ENCODE results near the gene PAK1. TPM values are rescaled to one million over a fixed set of nuclear protein-coding genes. Genes with fewer than 3 reads are reported as not detected.

The PAK1 gene
- total RNA-seq, 3 donors from 2014 or later (not counting 1 experiment from before 2014, with no cell fraction given), result 18.8 to 27.3 (median 20.4) TPM

- DNase-seq (no peak), ATAC-seq (no peak)
- Histone ChIP-seq H3K27me3 (ENCODE audit: control insufficient read depth, insufficient read depth, low read length) (no peaks in the 10 kb centered on the region), H3K36me3 (ENCODE audit: control insufficient read depth, insufficient read depth, low read length) (no peaks in the 10 kb centered on the region), H3K27ac (ENCODE audit: low read length) (no peak overlapping the region), H3K9me3 (ENCODE audit: control insufficient read depth, insufficient read depth, low read length) (no peaks in the 10 kb centered on the region), H3K4me1 (ENCODE audit: control insufficient read depth, insufficient read depth, low read length) (no peaks in the 10 kb centered on the region), H3K4me3 (ENCODE audit: low read length) (no peak overlapping the region)
- Mint-ChIP-seq H3K4me3 (no peak overlapping the region), H3K27me3 (ENCODE audit: low read depth in 2 of 2) (peaks cover 0 to 3% of the 10 kb centered on the region in 2 donors), H3K27ac (no peak overlapping the region), H3K4me1 (no peaks in the 10 kb centered on the region), H3K9me3 (no peaks in the 10 kb centered on the region), H3K36me3 (no peaks in the 10 kb centered on the region)
- WGBS (ENCODE audit: insufficient coverage), result 90% methylated on average over 2 of the region's 2 CpGs
- intact Hi-C loops (cut with micrococcal nuclease), result no loop called here
- TF ChIP-seq, protein P1, sequence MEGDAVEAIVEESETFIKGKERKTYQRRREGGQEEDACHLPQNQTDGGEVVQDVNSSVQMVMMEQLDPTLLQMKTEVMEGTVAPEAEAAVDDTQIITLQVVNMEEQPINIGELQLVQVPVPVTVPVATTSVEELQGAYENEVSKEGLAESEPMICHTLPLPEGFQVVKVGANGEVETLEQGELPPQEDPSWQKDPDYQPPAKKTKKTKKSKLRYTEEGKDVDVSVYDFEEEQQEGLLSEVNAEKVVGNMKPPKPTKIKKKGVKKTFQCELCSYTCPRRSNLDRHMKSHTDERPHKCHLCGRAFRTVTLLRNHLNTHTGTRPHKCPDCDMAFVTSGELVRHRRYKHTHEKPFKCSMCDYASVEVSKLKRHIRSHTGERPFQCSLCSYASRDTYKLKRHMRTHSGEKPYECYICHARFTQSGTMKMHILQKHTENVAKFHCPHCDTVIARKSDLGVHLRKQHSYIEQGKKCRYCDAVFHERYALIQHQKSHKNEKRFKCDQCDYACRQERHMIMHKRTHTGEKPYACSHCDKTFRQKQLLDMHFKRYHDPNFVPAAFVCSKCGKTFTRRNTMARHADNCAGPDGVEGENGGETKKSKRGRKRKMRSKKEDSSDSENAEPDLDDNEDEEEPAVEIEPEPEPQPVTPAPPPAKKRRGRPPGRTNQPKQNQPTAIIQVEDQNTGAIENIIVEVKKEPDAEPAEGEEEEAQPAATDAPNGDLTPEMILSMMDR (IDR thresholded peaks at IDR 0.05), result no peak
These were observed 174.3 kb downstream of the PAK1 start for GRCh38 chr11:77299528-77299993.

DNA sequence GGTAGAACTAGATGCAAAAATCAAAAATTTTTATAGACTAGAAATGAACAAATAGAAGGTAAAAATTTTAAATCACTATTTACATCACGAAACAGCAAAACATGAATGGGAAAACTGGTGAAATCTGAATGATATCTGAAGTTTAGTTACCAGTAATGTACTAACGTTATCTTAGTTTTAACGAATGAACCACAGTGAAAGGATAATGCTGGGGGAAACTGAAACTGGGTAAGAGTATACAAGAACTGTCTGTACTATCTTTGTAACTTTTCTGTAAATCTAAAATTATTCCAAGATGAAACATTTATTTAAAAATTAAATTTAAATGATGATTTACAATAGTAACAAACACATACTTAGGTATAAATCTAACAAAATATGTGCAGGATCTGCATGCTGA lies 179.9 kb downstream of the PAK1 start:
- no peaks in the 10 kb centered on the region for H3K27me3 ChIP-seq (ENCODE audit: control insufficient read depth, insufficient read depth, low read length)
- no peaks in the 10 kb centered on the region for H3K36me3 ChIP-seq (ENCODE audit: control insufficient read depth, insufficient read depth, low read length)
- Mint-ChIP-seq H3K27ac (no peak overlapping the region), H3K4me3 (no peak overlapping the region), H3K9me3 (no peaks in the 10 kb centered on the region), H3K36me3 (no peaks in the 10 kb centered on the region), H3K4me1 (no peaks in the 10 kb centered on the region), H3K27me3 (ENCODE audit: low read depth in 2 of 2) (peaks cover 10 to 19% of the 10 kb centered on the region in 2 donors)
- WGBS (ENCODE audit: insufficient coverage), result 83% methylated on average over 2 of the region's 3 CpGs
- DNase-seq, result no peak
- no peaks in the 10 kb centered on the region for H3K4me1 ChIP-seq (ENCODE audit: control insufficient read depth, insufficient read depth, low read length)
- no peak overlapping the region for H3K27ac ChIP-seq (ENCODE audit: low read length)
- no peak overlapping the region for H3K4me3 ChIP-seq (ENCODE audit: low read length)
- no peaks in the 10 kb centered on the region for H3K9me3 ChIP-seq (ENCODE audit: control insufficient read depth, insufficient read depth, low read length)
- intact Hi-C loops (cut with micrococcal nuclease), result no loop called here
- TF ChIP-seq, protein P1 (IDR thresholded peaks at IDR 0.05), result no peak
- no peak for ATAC-seq

GRCh38 chr11:77289737-77290136 lies 184.2 kb downstream of the PAK1 start:
- Histone ChIP-seq H3K36me3 (ENCODE audit: control insufficient read depth, insufficient read depth, low read length) (no peaks in the 10 kb centered on the region), H3K4me1 (ENCODE audit: control insufficient read depth, insufficient read depth, low read length) (no peaks in the 10 kb centered on the region), H3K27ac (ENCODE audit: low read length) (no peak overlapping the region), H3K27me3 (ENCODE audit: control insufficient read depth, insufficient read depth, low read length) (peaks cover 2% of the 10 kb centered on the region), H3K9me3 (ENCODE audit: control insufficient read depth, insufficient read depth, low read length) (no peaks in the 10 kb centered on the region), H3K4me3 (ENCODE audit: low read length) (no peak overlapping the region)
- peaks cover 20 to 32% of the 10 kb centered on the region in 2 donors for H3K27me3 Mint-ChIP-seq (ENCODE audit: low read depth in 2 of 2)
- WGBS (ENCODE audit: insufficient coverage), result 92% methylated on average over 3 of the region's 4 CpGs
- no peaks in the 10 kb centered on the region for H3K36me3 Mint-ChIP-seq
- no peak for ATAC-seq
- no peaks in the 10 kb centered on the region for H3K4me1 Mint-ChIP-seq
- intact Hi-C loops (cut with micrococcal nuclease), result no loop called here
- H3K9me3 Mint-ChIP-seq, result no peaks in the 10 kb centered on the region
- DNase-seq, result no peak
- H3K27ac Mint-ChIP-seq, result no peak overlapping the region
- H3K4me3 Mint-ChIP-seq, result no peak overlapping the region
- TF ChIP-seq, protein P1 (IDR thresholded peaks at IDR 0.05), result no peak

DNA sequence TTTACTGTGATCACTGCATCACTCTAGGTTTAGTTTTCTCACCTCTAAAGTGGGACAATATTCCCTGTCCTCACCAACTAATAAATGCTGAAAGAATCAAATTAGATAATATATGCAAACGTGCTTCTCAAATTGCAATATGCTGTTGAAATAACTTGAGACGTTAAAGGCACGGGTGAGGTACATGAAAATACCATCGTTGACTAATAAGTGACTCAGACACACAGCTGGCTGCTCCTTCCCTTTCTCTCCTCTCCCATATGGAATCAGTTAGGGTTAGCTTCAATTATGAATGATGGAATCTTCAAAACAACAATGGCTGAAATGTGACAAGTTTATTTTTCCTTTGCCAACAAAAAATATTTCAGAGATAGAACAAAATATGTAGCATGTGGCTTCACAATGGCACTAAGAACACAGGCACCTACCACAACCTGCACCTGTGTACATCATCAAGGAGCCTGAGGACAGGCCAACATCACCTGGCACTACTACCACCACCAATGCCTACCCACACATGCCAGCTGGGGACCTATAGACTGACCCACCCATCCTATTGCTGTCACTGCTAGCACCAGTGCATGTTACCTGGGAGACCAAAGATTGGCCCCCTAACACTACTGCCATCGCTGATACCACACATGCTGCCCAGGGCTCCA lies 186.2 kb downstream of the PAK1 start:
- H3K4me3 Mint-ChIP-seq, result no peak overlapping the region
- H3K27me3 ChIP-seq (ENCODE audit: control insufficient read depth, insufficient read depth, low read length), result peaks cover 2% of the 10 kb centered on the region
- intact Hi-C loops (cut with micrococcal nuclease), result no loop called here
- no peak overlapping the region for H3K27ac Mint-ChIP-seq
- TF ChIP-seq, protein P1 (IDR thresholded peaks at IDR 0.05), result no peak
- DNase-seq (no peak), ATAC-seq (no peak)
- no peaks in the 10 kb centered on the region for H3K36me3 ChIP-seq (ENCODE audit: control insufficient read depth, insufficient read depth, low read length)
- H3K36me3 Mint-ChIP-seq, result no peaks in the 10 kb centered on the region
- no peaks in the 10 kb centered on the region for H3K9me3 Mint-ChIP-seq
- WGBS (ENCODE audit: insufficient coverage), result 92% methylated on average over 5 of the region's 5 CpGs
- no peaks in the 10 kb centered on the region for H3K4me1 ChIP-seq (ENCODE audit: control insufficient read depth, insufficient read depth, low read length)
- no peak overlapping the region for H3K27ac ChIP-seq (ENCODE audit: low read length)
- no peaks in the 10 kb centered on the region for H3K9me3 ChIP-seq (ENCODE audit: control insufficient read depth, insufficient read depth, low read length)
- peaks cover 19 to 32% of the 10 kb centered on the region in 2 donors for H3K27me3 Mint-ChIP-seq (ENCODE audit: low read depth in 2 of 2)
- H3K4me3 ChIP-seq (ENCODE audit: low read length), result no peak overlapping the region
- no peaks in the 10 kb centered on the region for H3K4me1 Mint-ChIP-seq

All from natural killer cell (primary cell).